ENCODE data around the gene FFAR3. TPM values are rescaled to one million over a fixed set of nuclear protein-coding genes. Genes with fewer than 3 reads are reported as not detected.

Gene FFAR3
- total RNA-seq, 1 donor = not detected

DNA sequence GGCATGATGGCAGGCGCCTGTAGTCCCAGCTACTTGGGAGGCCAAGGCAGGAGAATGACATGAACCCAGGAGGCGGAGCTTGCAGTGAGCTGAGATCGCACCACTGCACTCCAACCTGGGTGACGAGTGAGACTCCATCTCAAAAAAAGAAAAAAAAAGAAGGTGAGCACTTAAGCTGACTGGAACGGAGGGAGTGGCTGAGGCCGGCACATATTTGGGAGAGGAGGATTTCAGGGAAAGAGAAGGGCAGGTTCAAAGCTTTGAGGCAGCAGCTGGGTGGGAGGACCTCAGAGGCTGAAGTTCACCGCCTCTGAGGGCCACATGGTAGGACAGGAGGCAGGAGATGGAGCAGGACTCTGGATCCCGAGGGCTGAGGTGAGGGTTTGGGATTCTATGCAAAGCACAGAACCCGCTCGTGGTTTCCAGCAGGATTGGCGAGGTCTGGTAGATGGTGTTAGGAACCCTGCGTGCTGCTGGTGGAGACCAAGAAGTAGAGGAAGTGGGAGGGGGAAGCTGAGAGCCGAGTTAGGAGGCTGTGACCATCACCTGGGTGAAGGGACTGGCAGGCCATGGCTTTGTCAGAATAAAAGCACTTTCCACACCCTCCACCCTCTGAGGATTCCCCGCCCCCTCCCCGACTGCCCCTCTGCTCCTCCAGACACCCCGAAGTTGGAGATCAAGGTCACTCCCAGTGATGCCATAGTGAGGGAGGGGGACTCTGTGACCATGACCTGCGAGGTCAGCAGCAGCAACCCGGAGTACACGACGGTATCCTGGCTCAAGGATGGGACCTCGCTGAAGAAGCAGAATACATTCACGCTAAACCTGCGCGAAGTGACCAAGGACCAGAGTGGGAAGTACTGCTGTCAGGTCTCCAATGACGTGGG, 20.9 kb upstream of the FFAR3 start:
- DNase-seq (ENCODE audit: low read depth) = no peak
- H3K4me3 ChIP-seq (ENCODE audit: low read depth, low read length) = no peak overlapping the region
- TF ChIP-seq, protein P1, sequence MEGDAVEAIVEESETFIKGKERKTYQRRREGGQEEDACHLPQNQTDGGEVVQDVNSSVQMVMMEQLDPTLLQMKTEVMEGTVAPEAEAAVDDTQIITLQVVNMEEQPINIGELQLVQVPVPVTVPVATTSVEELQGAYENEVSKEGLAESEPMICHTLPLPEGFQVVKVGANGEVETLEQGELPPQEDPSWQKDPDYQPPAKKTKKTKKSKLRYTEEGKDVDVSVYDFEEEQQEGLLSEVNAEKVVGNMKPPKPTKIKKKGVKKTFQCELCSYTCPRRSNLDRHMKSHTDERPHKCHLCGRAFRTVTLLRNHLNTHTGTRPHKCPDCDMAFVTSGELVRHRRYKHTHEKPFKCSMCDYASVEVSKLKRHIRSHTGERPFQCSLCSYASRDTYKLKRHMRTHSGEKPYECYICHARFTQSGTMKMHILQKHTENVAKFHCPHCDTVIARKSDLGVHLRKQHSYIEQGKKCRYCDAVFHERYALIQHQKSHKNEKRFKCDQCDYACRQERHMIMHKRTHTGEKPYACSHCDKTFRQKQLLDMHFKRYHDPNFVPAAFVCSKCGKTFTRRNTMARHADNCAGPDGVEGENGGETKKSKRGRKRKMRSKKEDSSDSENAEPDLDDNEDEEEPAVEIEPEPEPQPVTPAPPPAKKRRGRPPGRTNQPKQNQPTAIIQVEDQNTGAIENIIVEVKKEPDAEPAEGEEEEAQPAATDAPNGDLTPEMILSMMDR (IDR thresholded peaks at IDR 0.05; ENCODE audit: insufficient read depth, low read depth, low read length) = no peak

DNA sequence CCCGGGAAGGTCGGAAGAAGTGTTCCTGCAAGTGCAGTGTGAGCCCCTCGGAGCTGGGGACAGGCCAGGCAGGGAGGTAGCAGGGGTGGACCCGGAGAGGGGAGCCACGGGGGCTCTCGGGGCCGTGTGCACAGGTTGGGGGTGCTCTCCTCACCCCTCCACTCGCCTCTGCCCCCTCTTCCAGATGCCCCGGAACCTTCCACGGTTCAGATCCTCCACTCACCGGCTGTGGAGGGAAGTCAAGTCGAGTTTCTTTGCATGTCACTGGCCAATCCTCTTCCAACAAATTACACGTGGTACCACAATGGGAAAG, 20.3 kb upstream of the FFAR3 start:
- H3K4me3 ChIP-seq (ENCODE audit: low read depth, low read length) = no peak overlapping the region
- TF ChIP-seq, protein P1 (IDR thresholded peaks at IDR 0.05; ENCODE audit: insufficient read depth, low read depth, low read length) = no peak
- DNase-seq (ENCODE audit: low read depth) = no peak

DNA sequence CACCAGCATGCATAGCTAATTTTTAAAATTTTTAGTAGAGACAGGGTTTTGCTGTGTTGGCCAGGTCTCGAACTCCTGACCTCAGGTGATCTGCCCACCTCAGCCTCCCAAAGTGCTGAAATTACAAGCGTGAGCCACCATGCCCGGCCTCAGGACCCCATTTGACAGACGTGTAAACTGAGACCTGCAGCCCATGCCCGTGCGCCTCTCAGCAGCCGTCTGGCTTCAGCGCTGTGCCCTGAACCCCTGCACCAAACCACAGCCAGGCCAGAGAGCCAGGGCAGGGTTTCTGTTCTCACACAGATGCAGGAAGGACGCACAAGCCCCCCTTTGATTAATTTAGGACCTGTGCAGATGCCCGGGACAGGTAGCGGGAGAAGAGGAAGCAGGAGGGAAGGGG, 17.8 kb upstream of the FFAR3 start:
- TF ChIP-seq, protein P1 (IDR thresholded peaks at IDR 0.05; ENCODE audit: insufficient read depth, low read depth, low read length) = no peak
- no peak for DNase-seq (ENCODE audit: low read depth)
- H3K4me3 ChIP-seq (ENCODE audit: low read depth, low read length) = no peak overlapping the region

DNA sequence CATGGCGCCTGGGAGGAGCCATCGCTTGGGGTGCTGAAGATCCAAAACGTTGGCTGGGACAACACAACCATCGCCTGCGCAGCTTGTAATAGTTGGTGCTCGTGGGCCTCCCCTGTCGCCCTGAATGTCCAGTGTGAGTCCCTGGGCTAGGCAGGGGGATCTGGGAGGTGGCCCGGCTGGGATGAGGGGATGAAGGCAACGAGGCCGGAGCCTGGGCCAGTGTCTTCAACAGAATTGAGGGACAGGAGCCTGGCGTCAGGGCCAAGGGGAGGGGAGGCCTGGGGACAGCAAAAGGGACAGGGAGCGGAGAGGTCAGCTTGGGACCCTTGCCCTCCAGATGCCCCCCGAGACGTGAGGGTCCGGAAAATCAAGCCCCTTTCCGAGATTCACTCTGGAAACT, 17.3 kb upstream of the FFAR3 start:
- H3K4me3 ChIP-seq (ENCODE audit: low read depth, low read length) = no peak overlapping the region
- DNase-seq (ENCODE audit: low read depth) = no peak
- TF ChIP-seq, protein P1 (IDR thresholded peaks at IDR 0.05; ENCODE audit: insufficient read depth, low read depth, low read length) = no peak

DNA sequence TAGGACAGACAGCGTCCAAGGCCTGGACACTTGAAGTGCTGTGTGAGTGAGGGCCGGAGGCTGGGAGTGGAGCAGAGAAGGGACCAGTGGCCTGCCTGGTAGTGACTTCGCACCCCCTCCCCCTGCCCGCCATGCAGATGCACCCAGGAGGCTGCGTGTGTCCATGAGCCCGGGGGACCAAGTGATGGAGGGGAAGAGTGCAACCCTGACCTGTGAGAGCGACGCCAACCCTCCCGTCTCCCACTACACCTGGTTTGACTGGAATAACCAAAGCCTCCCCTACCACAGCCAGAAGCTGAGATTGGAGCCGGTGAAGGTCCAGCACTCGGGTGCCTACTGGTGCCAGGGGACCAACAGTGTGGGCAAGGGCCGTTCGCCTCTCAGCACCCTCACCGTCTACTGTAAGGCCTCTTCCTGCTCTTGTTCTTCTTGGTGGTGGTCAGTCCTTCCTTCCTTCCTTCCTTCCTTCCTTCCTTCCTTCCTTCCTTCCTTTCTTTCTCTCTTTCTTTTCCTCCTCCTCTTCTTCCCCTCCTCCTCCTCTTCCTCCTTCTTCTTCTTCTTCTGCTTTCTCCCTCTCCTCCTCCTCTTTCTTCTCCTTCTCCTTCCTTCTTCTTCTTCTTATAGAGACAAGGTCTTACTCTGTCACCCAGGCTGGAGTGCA, 16.6 kb upstream of the FFAR3 start:
- TF ChIP-seq, protein P1 (IDR thresholded peaks at IDR 0.05; ENCODE audit: insufficient read depth, low read depth, low read length) = no peak
- DNase-seq (ENCODE audit: low read depth) = no peak
- H3K4me3 ChIP-seq (ENCODE audit: low read depth, low read length) = no peak overlapping the region

DNA sequence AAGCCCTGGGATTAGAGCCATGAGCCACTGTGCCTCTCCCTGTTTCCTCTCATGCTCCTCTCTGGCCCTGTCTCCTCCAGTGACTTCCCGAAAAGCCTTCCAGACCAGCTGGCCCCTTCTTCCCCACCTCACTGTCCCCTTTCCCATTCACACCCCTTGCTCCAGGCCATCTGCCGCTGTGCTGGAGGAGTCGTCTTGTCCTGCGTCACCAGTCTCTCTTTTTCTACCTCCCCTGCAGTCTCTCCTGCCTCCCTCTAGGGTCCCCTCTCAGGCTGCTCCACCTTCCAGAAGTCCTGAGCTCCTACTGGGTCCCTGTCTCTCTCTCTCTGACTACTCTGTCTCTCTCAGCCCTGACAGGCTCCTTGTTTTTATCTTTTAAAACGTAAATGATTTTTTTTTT, 15.8 kb upstream of the FFAR3 start:
- no peak overlapping the region for H3K4me3 ChIP-seq (ENCODE audit: low read depth, low read length)
- TF ChIP-seq, protein P1 (IDR thresholded peaks at IDR 0.05; ENCODE audit: insufficient read depth, low read depth, low read length) = no peak
- no peak for DNase-seq (ENCODE audit: low read depth)

All from fibroblast of villous mesenchyme (primary cell).